Umbilical cord (tissue), 2 donors: ENCODE measurements around the gene LYRM1. TPM values are rescaled to one million over a fixed set of nuclear protein-coding genes. Genes with fewer than 3 reads are reported as not detected.
A peak's percentile ranks its signal among the peaks of the same experiment; 100 is the strongest.
"Not testable (repeated sequence)": the region's sequence is repeated elsewhere in the genome, so short reads cannot be mapped to it uniquely, and the experiment has no call there.

Source experiments
- DNase-seq: peaks from one replicate; pipeline ENCODE4 v3.0.0-alpha.2; 2015; ENCODE audit warnings: low spot score
- total RNA-seq: library from RNA; depleted of rRNA; stranded (reverse); fragments of >200 nt; gene quantifications from one replicate; pipeline ENCODE4 v1.2.3, GENCODE V29; 2014; ENCODE audit warnings: low replicate concordance; ENCODE audit not compliant: insufficient read depth

Gene LYRM1, protein sequence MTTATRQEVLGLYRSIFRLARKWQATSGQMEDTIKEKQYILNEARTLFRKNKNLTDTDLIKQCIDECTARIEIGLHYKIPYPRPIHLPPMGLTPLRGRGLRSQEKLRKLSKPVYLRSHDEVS
- 40.0 TPM for total RNA-seq

DNA sequence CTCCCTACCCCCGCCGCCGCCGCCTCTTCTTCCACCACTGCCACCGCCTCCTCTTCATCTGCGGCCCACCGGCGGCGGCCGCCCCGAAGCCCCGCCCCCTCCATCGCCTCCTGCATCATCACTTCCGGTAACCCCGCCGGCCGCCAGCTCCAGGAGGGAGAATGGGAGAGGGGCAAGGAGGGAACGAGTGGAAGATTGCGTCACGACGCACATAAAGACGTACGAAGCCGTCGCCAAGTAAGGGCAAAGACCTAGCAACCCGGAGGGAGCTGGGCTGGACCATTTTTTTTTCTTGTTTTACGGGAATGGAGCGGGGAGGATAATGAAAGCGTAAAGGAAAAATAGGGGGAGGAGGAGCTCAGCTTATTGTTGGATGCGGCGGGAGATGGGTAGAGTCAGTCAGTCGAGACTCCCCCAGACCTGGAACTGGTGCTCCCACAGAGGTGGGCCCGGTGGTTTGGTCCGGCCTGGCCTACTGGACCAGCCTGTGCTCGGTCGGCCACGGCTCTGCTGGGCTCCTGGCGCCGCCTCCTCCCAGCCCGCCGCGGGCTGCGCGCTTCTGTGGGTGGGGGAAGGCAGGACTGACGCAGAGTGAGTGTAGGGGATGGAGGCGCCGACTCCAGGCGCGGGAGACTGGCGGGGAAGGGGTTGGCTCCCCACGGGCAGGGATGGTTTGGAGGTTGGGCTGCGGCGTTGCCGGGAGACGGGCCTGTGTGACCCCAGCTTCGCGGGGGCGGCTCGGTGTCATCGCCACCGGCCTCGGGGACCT lies at the start of gene LYRM1, which contains the start of gene DCUN1D3:
TSS of gene LYRM1 (plus strand) at position 473 of the 769 bp plus-strand sequence. CDS start 14,785 bp downstream, outside the sequence.
TSS of gene DCUN1D3 (minus strand) at position 60 of the 769 bp plus-strand sequence. CDS start 37,820 bp downstream, outside the sequence.
- peak; percentile 99 for DNase-seq

DNA sequence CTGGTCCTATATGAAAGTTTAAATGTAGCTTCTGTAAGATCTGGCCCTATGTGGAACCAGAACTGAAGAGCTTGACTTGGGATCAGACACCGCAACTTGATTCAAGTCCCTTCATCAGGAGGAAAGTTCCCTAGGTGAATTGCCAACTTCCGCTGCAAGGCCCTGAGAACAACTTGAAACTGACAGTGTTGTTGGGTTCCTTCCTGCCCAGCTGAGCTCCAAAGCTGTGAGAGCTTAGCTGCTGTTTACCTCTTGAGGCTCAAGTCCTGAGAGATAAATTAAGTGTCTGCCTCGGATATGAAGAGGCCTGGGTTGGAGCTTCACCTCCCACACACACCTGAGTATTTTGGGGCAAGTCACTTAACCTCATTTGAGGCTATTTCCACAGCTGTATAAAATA lies 49.6 kb upstream of the LYRM1 start:
- DNase-seq = no peak

- peak; percentile 96 for DNase-seq
These were observed 49.0 kb upstream of the LYRM1 start for GRCh38 chr16:20851601-20852000.

DNA sequence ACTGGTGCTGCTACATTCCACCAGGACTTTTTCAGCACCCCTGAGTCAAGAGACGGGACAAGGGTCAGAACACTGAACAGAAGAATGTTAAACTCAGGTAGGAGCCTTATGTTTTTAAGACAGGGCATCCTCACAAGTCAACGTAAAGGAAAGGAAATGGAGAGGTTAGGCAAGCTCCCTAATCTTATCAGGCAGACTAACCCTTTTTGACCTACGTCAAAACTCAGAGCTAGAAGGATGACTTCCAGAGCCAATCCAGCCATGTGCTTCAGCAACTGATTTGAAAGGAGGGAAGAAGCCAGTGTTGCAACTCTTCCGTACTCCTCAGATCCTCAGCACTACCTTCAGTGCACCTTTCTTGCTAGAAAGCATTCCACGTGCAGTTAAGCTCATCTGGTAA lies 47.4 kb upstream of the LYRM1 start:
- DNase-seq = peak; percentile 76

DNA sequence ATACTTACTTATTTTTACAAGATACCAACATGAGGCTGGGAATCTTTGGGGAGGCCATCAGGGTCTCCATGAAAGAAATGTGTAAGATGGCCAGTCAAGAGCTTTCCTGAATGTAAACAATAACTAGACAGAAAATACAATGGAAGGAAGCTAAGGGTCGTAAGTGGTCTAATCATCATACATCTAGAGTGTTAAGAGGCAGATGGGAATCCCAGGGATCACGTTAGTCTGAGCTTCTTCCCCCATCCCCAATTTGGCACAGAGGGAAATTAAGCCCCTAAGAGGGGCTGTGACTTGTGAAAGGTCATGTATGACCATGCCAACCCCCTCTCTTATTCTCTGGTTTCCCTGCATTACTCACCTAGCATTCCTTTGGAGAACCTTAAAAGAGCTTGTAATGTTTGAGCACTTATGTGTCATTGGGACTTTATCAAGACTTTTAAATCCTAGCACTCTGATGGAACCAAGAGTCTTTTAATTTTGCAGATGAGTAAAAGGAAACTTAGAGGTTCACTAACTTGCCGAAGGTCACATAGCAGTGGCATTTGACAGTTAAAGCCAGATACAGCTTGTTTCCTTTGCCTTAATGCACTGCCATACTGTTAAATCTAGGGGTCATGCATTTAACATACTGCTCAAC lies 46.5 kb upstream of the LYRM1 start:
- no peak for DNase-seq

- no peak for DNase-seq
These were observed 45.6 kb upstream of the LYRM1 start for GRCh38 chr16:20854963-20855362.

GRCh38 chr16:20857281-20857680 lies 43.3 kb upstream of the LYRM1 start:
- DNase-seq = no peak

- no peak for DNase-seq
These were observed 41.3 kb upstream of the LYRM1 start for GRCh38 chr16:20859229-20859628.

- DNase-seq = no peak
These were observed 40.9 kb upstream of the LYRM1 start for GRCh38 chr16:20859699-20860098.

DNA sequence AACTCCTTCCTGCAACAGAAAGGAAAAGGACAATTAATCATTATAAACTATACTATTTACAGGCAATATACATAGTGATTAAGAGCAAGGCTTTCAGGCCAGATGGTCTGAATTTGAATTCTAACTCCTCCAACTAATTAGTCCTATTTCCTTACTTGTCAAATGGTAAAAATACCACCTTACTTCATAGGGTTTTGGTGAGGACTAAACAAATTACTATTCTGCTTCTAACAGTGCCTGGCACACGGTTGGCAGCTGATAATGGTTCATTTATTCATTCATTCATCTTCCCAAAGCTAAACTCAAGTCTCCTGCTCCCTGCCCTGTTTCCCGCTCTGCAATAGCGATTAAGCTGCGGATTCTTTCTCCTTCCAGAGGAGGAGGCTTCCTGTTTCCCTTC lies 40.2 kb upstream of the LYRM1 start:
- no peak for DNase-seq

- not testable (repeated sequence) for DNase-seq
These were observed 39.6 kb upstream of the LYRM1 start for GRCh38 chr16:20860995-20861394.

DNA sequence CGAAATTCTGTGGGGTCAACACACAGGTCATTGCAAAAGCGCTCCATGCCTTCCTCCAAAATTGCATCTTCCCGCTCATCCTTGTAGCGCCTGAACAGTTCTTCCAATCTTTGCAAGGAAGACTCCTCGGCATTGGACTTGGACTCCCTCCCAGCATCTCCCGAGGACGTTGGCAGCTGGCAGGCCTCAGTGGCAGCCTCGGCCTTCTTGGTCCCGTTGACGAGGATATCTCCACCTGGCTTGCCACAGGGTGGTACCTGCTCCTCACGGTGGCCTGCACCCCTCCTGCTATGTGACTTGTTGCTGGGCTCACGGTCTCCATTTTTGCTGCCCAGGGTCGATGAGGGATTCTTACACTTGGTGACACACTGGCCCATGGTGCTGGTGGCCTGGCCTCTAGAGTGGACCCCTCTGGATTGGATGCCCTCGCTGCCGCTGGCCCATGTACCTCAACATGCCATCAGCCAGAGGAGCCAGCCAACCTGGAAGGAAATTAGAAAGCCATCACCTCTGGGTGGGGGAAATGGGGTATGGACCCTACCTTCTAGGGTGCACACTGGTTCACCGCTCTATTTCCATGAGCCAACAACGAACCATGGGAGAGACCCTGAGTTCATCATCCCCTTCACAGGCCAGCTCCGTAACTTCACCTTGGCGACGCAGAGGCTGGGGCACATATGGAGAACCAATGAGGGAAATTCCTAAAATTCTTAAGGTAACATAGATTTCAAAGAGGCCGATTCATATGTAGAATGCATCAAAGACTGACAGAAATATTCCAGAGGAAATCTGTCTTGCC lies 38.2 kb upstream of the LYRM1 start:
- DNase-seq = no peak

GRCh38 chr16:20864376-20864775 lies 36.2 kb upstream of the LYRM1 start:
- not testable (repeated sequence) for DNase-seq

DNA sequence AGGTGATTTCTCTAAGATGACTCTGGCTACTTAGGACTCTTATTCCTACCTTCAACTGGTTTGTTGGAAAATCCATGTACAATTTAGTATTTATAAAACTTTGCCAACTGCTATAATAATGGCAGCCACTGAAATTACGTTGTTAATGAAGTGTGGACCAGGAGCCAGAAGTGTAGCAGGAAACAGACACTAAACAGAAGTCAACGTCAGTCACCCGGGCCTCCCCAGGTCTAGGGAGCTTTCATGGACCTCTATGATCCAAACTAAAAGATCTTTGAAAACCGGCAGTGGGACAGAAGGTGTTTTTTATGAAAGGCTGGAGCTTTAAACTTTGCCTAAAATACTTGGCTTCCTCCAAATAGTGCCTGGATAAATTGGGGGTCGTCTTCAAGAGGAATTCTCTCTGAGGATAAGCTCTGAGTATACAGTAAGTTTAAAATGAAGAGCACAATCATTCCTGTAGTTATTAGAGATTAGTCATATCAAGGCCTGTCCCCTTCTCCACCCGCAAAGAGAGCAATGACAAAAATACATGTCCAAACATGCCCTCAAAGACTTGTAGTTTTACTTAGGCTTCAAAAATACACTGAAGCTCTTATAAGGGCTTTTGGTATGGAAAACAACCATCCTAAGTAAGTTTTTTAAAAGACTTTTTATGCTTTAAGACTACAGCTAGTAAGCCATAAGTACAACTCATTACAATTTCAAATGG lies 35.0 kb upstream of the LYRM1 start:
- peak; percentile 65 for DNase-seq

DNA sequence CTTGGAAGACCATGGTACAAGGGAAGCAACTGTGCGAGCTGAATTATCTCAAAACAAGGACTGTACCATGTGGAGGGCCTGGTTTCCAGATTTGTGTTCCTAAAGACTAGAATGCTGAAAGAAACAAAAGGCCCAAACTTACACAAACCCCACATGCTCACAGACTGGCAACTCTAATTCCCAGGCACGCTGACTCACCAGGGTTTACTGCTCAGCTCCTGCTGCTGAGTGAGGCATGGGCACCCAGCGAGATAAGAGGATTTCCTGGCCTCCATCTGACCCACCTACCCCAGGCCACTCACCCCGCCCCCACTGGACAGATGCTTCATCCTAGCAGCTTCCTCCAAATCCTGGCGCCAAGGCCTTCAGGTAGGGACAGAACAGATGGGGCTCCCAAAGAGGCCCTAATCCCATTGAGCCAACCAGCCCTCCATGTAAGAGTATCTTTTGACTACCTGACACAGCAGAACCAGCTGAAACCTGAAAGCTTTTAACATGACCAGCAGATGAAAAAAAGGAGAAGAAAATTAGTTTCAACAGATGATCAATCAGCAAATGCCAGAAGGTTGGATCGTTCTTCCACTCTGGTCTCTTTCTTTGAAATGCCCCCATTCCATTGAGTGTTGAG lies 34.3 kb upstream of the LYRM1 start:
- DNase-seq = peak; percentile 79

DNA sequence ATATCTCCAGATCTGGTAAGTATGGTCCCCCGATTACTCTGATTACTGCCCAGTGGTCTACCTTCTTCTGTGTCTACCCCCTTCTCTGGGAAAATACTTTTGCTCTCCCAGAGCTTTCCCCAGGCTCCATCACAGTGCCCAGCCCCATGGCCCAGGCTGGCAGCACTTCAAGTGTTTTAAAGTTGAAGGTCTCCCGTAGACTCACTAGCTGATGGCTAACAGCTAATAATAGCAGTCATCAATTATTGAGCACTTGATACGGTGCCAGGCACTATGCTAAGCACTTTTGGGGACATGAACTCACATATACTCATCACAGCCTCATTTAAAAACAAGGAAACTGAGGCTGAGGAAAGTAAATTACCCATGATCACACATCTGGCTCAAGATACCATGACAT lies 33.8 kb upstream of the LYRM1 start:
- DNase-seq = no peak

DNA sequence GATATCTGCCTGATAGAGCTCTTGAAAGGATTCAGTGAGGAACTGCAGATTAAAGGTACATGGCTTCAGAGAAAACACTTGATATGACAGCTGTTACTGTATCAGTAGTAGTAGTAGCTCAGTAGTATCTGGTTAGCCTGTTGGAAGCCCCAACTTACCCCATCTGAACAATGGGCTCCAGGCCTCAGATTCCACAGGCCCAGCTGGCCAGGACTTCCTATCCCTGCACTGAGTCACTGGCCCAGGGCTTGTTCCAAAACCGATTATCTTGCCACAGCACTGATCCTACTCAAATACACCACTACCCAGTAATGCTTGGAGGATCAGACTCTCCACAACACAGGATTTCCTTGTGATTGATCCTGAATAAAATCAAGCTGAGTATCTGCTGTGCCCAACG lies 33.0 kb upstream of the LYRM1 start:
- no peak for DNase-seq

DNA sequence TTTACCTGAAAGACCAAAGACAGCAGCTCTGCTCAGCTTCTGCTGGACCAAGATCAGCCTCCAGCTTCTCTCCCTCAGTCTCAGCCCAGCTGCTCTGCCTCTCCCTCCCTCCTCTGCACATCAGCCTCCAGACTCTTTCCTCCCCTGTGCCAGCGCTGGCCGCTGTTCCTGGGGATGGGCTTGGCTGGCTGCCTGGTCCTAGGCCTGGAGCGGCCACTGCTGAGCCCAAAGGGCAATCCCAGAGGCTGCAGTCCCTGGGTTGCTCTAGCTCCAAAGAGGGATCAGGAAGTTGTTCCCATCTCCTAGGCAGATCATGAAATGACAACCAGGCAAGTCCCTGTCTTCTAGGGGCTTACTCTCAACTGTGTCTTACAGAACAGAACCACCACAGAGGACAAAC lies 31.7 kb upstream of the LYRM1 start:
- DNase-seq = no peak

DNA sequence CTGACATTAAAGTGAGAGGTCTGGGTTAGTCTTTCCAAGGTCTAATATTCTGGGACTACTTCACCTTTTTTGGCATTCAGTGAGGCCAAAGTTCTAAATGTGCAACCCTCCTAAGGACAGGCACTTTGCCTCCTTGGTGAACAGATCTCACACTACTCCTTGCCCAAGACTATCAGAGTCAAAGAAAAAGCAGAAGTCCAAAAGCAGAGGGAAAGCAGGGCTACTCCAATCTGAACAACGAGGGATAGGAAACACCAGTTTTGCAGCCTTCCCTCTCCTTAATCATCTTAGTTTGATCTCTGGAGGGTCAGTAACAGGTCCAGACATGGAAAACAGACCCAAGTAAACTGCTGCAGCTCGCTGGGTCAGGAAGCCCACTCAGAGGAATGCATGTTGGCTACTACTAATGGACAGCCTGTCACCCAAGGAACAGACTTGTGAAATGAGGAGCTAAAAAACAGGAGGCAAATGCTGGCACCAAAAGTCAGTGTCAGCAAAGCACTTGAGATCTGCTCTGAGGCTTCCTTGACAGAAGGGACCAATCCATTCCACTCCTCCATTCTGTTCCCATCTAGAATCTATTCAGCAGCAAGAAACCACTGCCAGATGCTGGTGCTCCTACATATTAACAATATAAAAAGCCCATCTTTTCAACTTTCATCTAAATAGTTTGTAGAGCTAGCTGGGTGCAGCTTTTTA lies 30.3 kb upstream of the LYRM1 start:
- no peak for DNase-seq

DNA sequence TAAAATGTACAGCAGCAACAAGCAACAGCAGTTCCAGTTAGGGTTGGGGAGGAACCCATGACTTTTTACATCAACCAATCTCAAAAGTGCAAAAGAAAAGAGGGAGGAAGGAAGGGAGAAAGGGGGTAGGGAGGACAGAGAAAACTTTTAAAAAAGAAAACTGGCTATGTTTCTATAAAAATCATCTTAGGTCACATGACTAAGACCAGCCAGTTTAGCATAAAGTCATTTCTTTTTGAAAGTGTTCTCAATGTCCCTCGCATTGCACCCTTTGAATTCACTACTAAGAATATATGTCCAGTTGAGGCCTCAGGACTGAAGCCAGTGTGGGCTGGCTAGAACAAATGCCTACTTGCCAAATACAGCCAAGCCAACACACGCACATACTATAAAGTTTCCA lies 29.3 kb upstream of the LYRM1 start:
- no peak for DNase-seq
